K562 (cell line): Measurements from ENCODE around the gene MMEL1. TPM values are rescaled to one million over a fixed set of nuclear protein-coding genes. Genes with fewer than 3 reads are reported as not detected.

ENCODE experiments used
- ATAC-seq: fragments of 200-7000 bp; cut with Tn5 transposase; 3 replicates; pipeline ENCODE4 v1.9.1; 2020; ENCODE audit warnings: moderate library complexity
- BruUV-seq: library from RNA; stranded (reverse); fragments of 400-500 nt; replicated peaks from 2 replicates; lab custom pipeline; 2021; lab: Mats Ljungman, UMichigan
- CTCF ChIA-PET: fragments of 300-600 bp; formaldehyde crosslinking; extraction: SDS; loops from one replicate; lab custom pipeline; 2021; ENCODE audit warnings: low intra/inter-chr PET ratio; lab: Yijun Ruan, JAX
- POLR2A ChIA-PET: fragments of 300-600, 350-650 bp; sonication (Branson Sonifier 250); formaldehyde crosslinking; extraction: SDS; loops from one replicate; lab custom pipeline; 2021; ENCODE audit warnings: antibody characterized with exemption, inconsistent platforms; lab: Yijun Ruan, JAX
- DNase-seq, 4 experiments: peaks; one replicate each; pipeline versions ENCODE4 v3.0.0 to v3.0.0-alpha.2; 2011 to 2018; ENCODE audit warnings: low spot score in 3 of 4, mixed read lengths in 3 of 4; ENCODE audit errors: extremely low read depth in 1 of 4
- FAIRE-seq: peaks from 2 replicates; lab custom pipeline; 2011; peaks lifted over from hg19 to GRCh38; lab: Jason Lieb, UNC
- H2AFZ ChIP-seq: 2 replicates; pipeline ENCODE4 v1.6.0; 2011; ENCODE audit warnings: low read depth, low read length, control low read depth, inconsistent platforms
- H3K27ac ChIP-seq: fragments of 200-600 bp; 3 replicates; pipeline ENCODE4 v1.8.0; 2011; ENCODE audit warnings: low read depth, mild to moderate bottlenecking, control low read depth, inconsistent platforms, low read length, moderate library complexity, mixed read lengths; ENCODE audit errors: extremely low read depth
- H3K27me3 ChIP-seq, 2 experiments: fragments of 300-600 bp in 1 of 2; 2 replicates in 1 of 2; 3 replicates in 1 of 2; pipeline versions ENCODE4 v1.6.0 to v1.8.0; 2011; ENCODE audit warnings: inconsistent platforms in 2 of 2, low read length in 2 of 2, mild to moderate bottlenecking in 1 of 2, mixed read lengths in 1 of 2, moderate library complexity in 1 of 2; ENCODE audit not compliant: control insufficient read depth in 2 of 2, insufficient read depth in 2 of 2
- H3K36me3 ChIP-seq: fragments of 300-600 bp; 3 replicates; pipeline ENCODE4 v1.8.0; 2011; ENCODE audit warnings: mild to moderate bottlenecking, low read length, inconsistent platforms; ENCODE audit not compliant: control insufficient read depth, insufficient read depth
- H3K4me1 ChIP-seq, 2 experiments: fragments of 200-600 bp in 1 of 2; replicated peaks in 1 of 2; 2 replicates in 1 of 2; 3 replicates in 1 of 2; pipeline versions ENCODE4 v1.5.1 to v1.8.0; 2011; ENCODE audit warnings: inconsistent platforms in 2 of 2, low read length in 2 of 2, mild to moderate bottlenecking in 1 of 2, mixed read lengths in 1 of 2, moderate library complexity in 1 of 2; ENCODE audit not compliant: control insufficient read depth in 2 of 2, insufficient read depth in 2 of 2
- H3K4me2 ChIP-seq: 2 replicates; pipeline ENCODE4 v1.6.1; 2011; ENCODE audit warnings: low read length, control low read depth, inconsistent platforms, mixed read lengths; ENCODE audit not compliant: insufficient read depth
- H3K4me3 ChIP-seq: fragments of 200-600 bp; sonication (generic), shearing (Covaris generic); 2 replicates; pipeline ENCODE4 v1.5.1; 2016; ENCODE audit warnings: control low read depth, inconsistent platforms
- H3K79me2 ChIP-seq: fragments of 200-600 bp; 3 replicates; pipeline ENCODE4 v1.8.0; 2011; ENCODE audit warnings: low read length, inconsistent platforms; ENCODE audit not compliant: control insufficient read depth, insufficient read depth
- H3K9ac ChIP-seq, 2 experiments: 2 replicates each; pipeline versions ENCODE4 v1.6.0 to v1.6.1; 2011; ENCODE audit warnings: low read depth in 2 of 2, low read length in 2 of 2, control low read depth in 1 of 2, inconsistent platforms in 1 of 2, mild to moderate bottlenecking in 1 of 2, mixed read lengths in 1 of 2; ENCODE audit not compliant: insufficient read depth in 1 of 2
- H3K9me1 ChIP-seq: one replicate; pipeline ENCODE4 v1.6.0; 2011; ENCODE audit warnings: inconsistent platforms, mild to moderate bottlenecking, low read length, moderate library complexity; ENCODE audit not compliant: control insufficient read depth, insufficient read depth
- H3K9me3 ChIP-seq: replicated peaks from 2 replicates; pipeline ENCODE4 v1.5.1; 2011; ENCODE audit warnings: low read depth, low read length, inconsistent platforms; ENCODE audit not compliant: control insufficient read depth, insufficient read depth
- H4K20me1 ChIP-seq: replicated peaks from 2 replicates; pipeline ENCODE4 v1.6.1; 2011; ENCODE audit warnings: low read length, inconsistent platforms, mixed read lengths; ENCODE audit not compliant: control insufficient read depth, insufficient read depth
- ETS2 ChIP-seq: IDR thresholded peaks from 2 replicates; pipeline ENCODE4 v1.6.1; 2016; ENCODE audit warnings: borderline replicate concordance, missing genetic modification characterization, mild to moderate bottlenecking, moderate library complexity, missing compliant biosample characterization; ENCODE audit not compliant: poor library complexity, severe bottlenecking
- ETV5 ChIP-seq: sonication (generic); formaldehyde crosslinking; IDR thresholded peaks from 2 replicates; pipeline ENCODE4 v1.4.0; 2020; ENCODE audit warnings: low read depth, mild to moderate bottlenecking, missing genetic modification reagents
- MBD2 ChIP-seq: sonication (generic); IDR thresholded peaks from 2 replicates; pipeline ENCODE4 v1.6.1; 2016; ENCODE audit warnings: low read depth, borderline replicate concordance
- MXD1 ChIP-seq: fragments of 250-450 bp; sonication (Bioruptor Pico); IDR thresholded peaks from 2 replicates; pipeline ENCODE4 v1.8.0; 2021; ENCODE audit warnings: borderline replicate concordance, mild to moderate bottlenecking, moderate library complexity; ENCODE audit not compliant: poor library complexity, severe bottlenecking
- PRMT5 ChIP-seq: sonication (generic); formaldehyde crosslinking; IDR thresholded peaks from 2 replicates; pipeline ENCODE4 v1.5.0; 2020; ENCODE audit warnings: missing genetic modification reagents
- PRPF4 ChIP-seq: fragments of 200-400 bp; formaldehyde crosslinking; IDR thresholded peaks from one replicate; pipeline ENCODE4 v1.6.1; 2017; ENCODE audit warnings: low read length, low read depth, mild to moderate bottlenecking; ENCODE audit not compliant: insufficient read depth, poor library complexity, severe bottlenecking
- SRF ChIP-seq, 2 experiments: fragments of 250-450, 450-650 bp in 1 of 2; sonication (Bioruptor Pico) in 1 of 2; sonication (generic) in 1 of 2; formaldehyde crosslinking; IDR thresholded peaks; 2 replicates each; pipeline versions ENCODE4 v1.5.0 to v1.5.1; 2020 to 2022; ENCODE audit warnings: mild to moderate bottlenecking in 1 of 2, missing genetic modification reagents in 1 of 2
- ZEB2 ChIP-seq: fragments of 450-650 bp; IDR thresholded peaks from 2 replicates; pipeline ENCODE4 v1.6.1; 2016
- ZFP1 ChIP-seq: fragments of 450-650 bp; formaldehyde crosslinking; IDR thresholded peaks from 2 replicates; pipeline ENCODE4 v1.4.0; 2020; ENCODE audit warnings: mild to moderate bottlenecking, mixed read lengths
- ZFX ChIP-seq: sonication (generic); formaldehyde crosslinking; IDR thresholded peaks from 2 replicates; pipeline ENCODE4 v1.8.0; 2022; ENCODE audit warnings: mild to moderate bottlenecking, missing genetic modification reagents, moderate library complexity
- ZNF436 ChIP-seq: fragments of 250-450, 450-650 bp; sonication (Bioruptor Pico); formaldehyde crosslinking; IDR thresholded peaks from 2 replicates; pipeline ENCODE4 v1.7.0; 2020; ENCODE audit warnings: mild to moderate bottlenecking
- ZNF766 ChIP-seq: fragments of 200-800 bp; sonication (Bioruptor generic); conservative IDR thresholded peaks from 2 replicates; pipeline ENCODE4 v1.6.1; 2016; ENCODE audit warnings: missing genetic modification characterization, missing compliant biosample characterization
- WGBS: fragments of 100-300 bp; shearing (Covaris generic); methylation state at CpG from one replicate; pipeline ENCODE4 v1.1.6; 2016; ENCODE audit warnings: low coverage, mixed read lengths; ENCODE audit not compliant: insufficient coverage; ENCODE audit errors: missing lambda C conversion rate; 5-methylcytosine and 5-hydroxymethylcytosine counted together
- in situ Hi-C: fragments of 300-500 bp; cut with MboI; formaldehyde crosslinking; loops from 4 replicates; pipeline ENCODE4 v1.15.0; 2018; ENCODE audit warnings: inconsistent platforms, mixed read lengths
- intact Hi-C: fragments of 100-400 bp; cut with micrococcal nuclease; formaldehyde crosslinking; loops from 2 replicates; pipeline ENCODE4 v1.14.2; 2022
- polyA plus RNA-seq, 8 experiments: library from polyadenylated mRNA; depleted of rRNA in 4 of 8; stranded (reverse) in 5 of 8; unstranded in 3 of 8; fragments of >200 nt; fragmentation: Nextera tagmentation in 2 of 8; fragmentation: Illumina TruSeq in 1 of 8; extraction: Ambion mirVana in 2 of 8; extraction: Trizol in 1 of 8; gene quantifications; 2 replicates each; pipeline versions ENCODE4 v1.2.1 to v1.2.3, GENCODE V29; 2011 to 2014; ENCODE audit warnings: inconsistent platforms in 1 of 8, missing spikeins in 1 of 8
- total RNA-seq, 7 experiments: library from RNA; depleted of rRNA in 6 of 7; stranded (reverse); fragments of >200 nt in 6 of 7; fragmentation: Illumina TruSeq in 2 of 7; extraction: Trizol in 2 of 7; gene quantifications; 2 replicates each; pipeline versions ENCODE4 v1.2.1 to v1.2.3, GENCODE V29; 2011 to 2021; ENCODE audit warnings: low replicate concordance in 1 of 7
- TF ChIP-seq, protein P1 (sequence below), 2 experiments: fragments of 450-650 bp; conservative IDR thresholded peaks; 2 replicates each; pipeline ENCODE4 v1.6.1; 2017; ENCODE audit warnings: mild to moderate bottlenecking in 2 of 2, moderate library complexity in 2 of 2

MMEL1 gene
- total and polyA plus RNA-seq, 9 of the 15 experiments (the other 6 are each of a cell fraction or from before 2014, with no cell fraction given) = not detected

GRCh38 chr1:2595261-2595811 lies 37.5 kb downstream of the MMEL1 start:
- CTCF ChIA-PET = no interaction called here
- H3K9me3 ChIP-seq = no peaks in the 10 kb centered on the region
- no peak for FAIRE-seq
- H3K79me2 ChIP-seq = no peaks in the 10 kb centered on the region
- peaks cover 13 to 57% of the 10 kb centered on the region in 2 experiments; a peak in 4 of 5 replicates for H3K27me3 ChIP-seq
- no peak for ATAC-seq
- 7% methylated on average over 15 of the region's 19 CpGs for WGBS
- H3K9ac ChIP-seq = no peak overlapping the region
- intact Hi-C loops = no loop called here
- H3K4me2 ChIP-seq = no peak overlapping the region
- in situ Hi-C loops = no loop called here
- no peaks in the 10 kb centered on the region for H3K36me3 ChIP-seq
- TF ChIP-seq ETV5 (no peak), ZFX (CRISPR knock-in tag) (no peak), SRF (CRISPR knock-in tag; IDR thresholded peaks at IDR 0.05) (no peak), ETS2 (tag) (no peak), MBD2 (no peak), PRPF4 (no peak), ZNF766 (CRISPR knock-in tag) (no peak), ZFP1 (CRISPR knock-in tag) (no peak), ZNF436 (no peak), PRMT5 (CRISPR knock-in tag) (no peak), MXD1 (no peak), ZEB2 (no peak)
- TF ChIP-seq, protein P1, sequence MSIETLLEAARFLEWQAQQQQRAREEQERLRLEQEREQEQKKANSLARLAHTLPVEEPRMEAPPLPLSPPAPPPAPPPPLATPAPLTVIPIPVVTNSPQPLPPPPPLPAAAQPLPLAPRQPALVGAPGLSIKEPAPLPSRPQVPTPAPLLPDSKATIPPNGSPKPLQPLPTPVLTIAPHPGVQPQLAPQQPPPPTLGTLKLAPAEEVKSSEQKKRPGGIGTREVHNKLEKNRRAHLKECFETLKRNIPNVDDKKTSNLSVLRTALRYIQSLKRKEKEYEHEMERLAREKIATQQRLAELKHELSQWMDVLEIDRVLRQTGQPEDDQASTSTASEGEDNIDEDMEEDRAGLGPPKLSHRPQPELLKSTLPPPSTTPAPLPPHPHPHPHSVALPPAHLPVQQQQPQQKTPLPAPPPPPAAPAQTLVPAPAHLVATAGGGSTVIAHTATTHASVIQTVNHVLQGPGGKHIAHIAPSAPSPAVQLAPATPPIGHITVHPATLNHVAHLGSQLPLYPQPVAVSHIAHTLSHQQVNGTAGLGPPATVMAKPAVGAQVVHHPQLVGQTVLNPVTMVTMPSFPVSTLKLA (conservative IDR thresholded peaks at IDR 0.05) = no peak
- no peak for DNase-seq
- H3K9me1 ChIP-seq = no peaks in the 10 kb centered on the region
- 0 out of 2 replicates have a peak, but pooled peaks cover 6% of the 10 kb centered on the region for H4K20me1 ChIP-seq
- H3K4me1 ChIP-seq = peaks cover 0 to 57% of the 10 kb centered on the region in 2 experiments; a peak in 2 of 5 replicates
- no peak overlapping the region for H3K27ac ChIP-seq
- no peak overlapping the region for H3K4me3 ChIP-seq
- no TSS peak for BruUV-seq
- H2AFZ ChIP-seq = no peak overlapping the region
- POLR2A ChIA-PET = no interaction called here
